NCI-H1694 treated with DMSO at 0.1 percent for 48 hours (cell line): ENCODE results near the gene CHSY3.

Source experiments
- DNase-seq: peaks from one replicate; lab custom pipeline; 2025; lab: John Stamatoyannopoulos, UW

Gene CHSY3

GRCh38 chr5:130096483-130096882 lies 192.2 kb downstream of the CHSY3 start:
- DNase-seq = no peak

DNA sequence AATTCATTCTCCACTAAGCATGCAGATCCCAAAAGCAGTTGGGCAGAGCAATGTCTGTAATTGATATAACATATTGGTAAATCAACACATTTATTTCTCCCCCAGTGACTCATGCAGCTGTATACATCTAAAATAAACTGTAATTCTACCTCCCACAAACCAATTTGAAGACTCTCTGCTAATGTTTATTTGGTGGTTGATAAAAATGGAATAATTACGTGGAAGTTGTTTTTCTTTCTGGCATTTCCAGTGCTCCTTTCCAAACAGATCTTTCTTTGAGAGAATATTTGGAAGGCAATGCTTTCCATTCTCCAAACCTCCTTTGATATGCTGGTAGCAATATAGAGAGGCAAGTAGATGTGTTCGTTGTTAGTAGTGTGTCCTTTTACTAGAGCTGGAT lies 194.7 kb downstream of the CHSY3 start:
- no peak for DNase-seq

DNA sequence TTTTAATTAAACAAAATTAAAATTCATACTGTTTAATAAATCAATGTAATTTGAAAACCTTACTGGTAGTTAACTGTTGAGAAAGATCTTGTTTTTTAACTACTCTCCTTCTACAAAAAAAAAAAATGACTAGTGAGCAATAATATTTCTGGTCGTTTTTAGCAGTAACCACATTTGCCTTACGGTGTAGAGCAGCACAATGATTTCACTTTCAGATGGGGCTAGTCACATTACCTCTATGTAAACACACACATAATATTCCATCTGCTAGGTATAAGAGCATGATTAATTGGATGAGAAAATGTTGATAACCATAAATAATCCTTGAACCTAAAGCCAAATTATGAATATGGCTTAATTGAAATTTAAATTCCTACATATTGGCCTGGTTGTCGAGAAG lies 198.1 kb downstream of the CHSY3 start:
- no peak for DNase-seq

GRCh38 chr5:130102960-130103359 lies 198.7 kb downstream of the CHSY3 start:
- no peak for DNase-seq

DNA sequence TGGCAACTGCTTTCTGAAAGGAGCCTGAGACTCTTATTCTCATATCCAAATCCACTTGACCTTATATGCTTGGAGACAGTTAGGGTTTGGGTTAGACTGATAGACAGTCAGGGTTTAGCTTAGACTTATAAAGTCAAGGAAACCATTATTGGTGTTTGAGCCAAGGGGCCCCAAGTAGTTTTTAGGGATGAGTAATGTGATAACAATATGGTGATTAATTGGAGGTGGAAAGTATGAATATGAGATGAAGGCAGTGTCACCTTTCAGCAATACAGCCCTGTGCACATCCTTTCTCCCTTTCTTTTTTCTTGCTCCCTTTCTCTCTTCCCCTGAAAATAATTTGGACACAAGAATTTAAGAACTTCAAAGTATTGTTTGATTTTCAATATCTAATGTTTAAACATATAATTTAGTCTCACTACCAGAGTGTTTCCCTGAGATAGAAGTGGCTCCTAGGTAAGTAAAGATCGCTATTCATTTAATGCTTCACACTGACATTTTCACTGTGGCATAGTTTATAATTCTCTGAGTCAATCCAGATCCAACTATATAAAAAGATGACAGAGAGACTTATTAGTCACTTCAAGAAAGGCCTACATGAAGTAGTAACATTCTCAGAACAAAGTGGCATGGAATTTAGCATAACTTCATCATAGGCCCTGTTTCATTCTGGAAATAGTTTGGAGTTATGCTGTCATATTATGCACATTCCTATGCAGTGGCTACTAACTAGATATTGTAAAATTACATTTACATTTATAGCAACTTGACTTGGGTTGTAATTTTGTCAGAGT lies 200.8 kb downstream of the CHSY3 start:
- DNase-seq = no peak

DNA sequence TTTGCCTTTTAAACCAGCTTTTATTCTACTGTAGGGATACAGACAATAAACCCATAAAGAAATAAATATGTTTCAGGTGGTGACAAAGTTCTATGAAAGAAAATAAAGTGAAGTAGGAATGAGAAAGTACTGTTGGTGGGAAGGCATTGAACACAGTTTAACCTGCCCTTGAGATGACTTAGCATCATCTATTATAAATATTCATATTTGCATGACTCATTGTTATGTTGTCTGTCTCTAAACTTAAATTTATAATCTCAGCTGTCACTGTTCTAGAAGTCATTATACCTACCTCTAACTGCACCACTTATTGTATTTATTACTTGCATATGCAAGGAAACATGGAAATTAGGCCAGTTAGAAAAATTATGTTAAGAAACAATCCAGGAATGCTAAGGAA lies 202.2 kb downstream of the CHSY3 start:
- DNase-seq = no peak

- peak; percentile 6 for DNase-seq
Measured at GRCh38 chr5:130109152-130109551, 204.9 kb downstream of the CHSY3 start.

DNA sequence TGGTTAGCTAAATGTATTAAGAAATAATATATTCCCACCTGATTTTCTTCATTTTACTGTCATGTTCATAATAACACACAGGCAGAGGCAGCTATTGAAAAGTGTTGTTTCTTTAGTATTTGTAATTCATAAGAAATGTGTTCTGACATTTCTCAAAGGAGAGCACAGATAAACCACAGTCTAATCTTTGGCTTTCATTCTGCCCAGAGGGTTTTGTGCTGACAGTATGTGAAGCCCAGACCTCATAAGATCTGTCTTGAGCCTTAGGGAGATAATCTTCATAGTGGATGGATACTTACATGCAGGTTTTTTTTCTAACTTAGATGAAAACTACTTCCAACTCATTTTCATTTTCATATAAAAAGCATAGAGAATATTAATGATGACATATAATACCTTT lies 206.1 kb downstream of the CHSY3 start:
- no peak for DNase-seq

DNA sequence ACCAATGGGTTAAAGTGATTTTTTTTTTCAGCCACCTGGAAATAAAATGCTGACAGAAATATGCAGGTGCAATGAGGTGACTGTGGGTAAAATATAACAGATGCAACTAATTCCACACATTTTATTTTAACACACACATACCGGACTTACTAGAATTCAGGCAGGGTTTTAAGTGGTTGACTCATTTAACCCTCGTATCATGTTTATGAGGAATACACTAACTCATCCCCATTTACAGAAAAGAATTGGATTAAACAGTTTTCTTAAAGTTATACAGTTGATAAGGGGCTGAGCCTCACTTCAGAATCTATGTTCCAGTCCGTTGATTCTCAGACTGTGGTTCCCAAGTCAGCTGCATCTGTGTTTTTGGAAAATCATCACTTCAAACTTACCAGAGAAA lies 207.5 kb downstream of the CHSY3 start:
- no peak for DNase-seq

GRCh38 chr5:130112246-130112645 lies 208.0 kb downstream of the CHSY3 start:
- DNase-seq = no peak

DNA sequence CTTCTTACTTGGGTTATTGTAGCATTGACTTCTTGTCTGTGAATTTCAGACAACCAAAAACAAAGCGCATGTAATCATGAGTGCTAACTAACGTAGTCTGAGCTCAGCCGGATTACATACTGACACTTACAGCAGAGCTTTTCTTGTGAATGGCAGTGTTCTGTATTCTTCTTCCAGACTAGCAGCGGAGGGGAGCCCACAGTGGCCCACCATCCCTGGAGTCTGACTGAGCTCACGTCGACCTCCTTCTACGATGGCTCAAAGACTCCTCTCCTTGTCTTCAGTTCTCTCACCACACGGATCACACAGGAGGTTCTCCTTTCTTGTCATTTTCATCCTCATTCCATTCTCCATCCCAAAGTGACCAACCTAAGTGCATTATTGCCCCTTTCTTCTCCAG lies 211.4 kb downstream of the CHSY3 start:
- no peak for DNase-seq

DNA sequence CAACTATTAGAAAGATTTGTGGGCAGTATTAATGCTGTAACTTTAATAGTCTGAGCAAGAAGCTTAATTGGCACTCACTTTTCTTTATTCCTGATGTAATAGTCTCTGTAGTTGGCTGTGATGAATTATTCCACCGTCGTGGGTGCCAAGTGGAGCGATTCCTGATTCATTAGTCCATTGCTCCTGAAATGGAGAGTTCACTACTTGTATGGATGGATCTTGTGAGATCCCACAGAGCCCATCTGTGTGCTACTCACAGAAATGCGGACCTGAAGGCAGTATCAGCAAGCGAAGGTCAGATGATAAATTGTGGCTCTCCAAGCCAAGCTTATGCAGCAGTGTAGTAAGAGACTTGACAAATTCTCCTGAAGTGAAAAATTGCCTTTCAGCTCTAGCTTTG lies 212.2 kb downstream of the CHSY3 start:
- DNase-seq = no peak

- DNase-seq = no peak
Measured at GRCh38 chr5:130116972-130117371, 212.7 kb downstream of the CHSY3 start.

GRCh38 chr5:130126746-130127145 lies 222.5 kb downstream of the CHSY3 start:
- DNase-seq = no peak

DNA sequence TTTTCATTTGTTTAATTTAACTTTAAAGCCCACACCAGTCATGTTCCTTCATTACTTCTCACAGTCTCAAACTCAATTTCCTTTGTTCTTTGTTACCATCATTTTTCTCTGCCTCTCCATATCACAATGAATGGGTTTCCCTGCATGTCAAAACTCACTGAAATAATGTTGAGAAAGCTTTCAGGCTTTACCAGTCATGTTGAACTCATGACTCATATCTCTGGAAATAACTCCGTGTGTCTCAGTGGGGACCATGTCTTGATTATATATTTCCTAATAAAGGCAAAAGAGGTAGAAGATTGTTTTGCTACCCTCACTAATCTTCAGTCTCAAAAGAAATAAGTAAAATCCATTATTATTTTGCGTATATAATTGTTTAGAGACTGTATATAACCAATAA lies 231.2 kb downstream of the CHSY3 start:
- no peak for DNase-seq

DNA sequence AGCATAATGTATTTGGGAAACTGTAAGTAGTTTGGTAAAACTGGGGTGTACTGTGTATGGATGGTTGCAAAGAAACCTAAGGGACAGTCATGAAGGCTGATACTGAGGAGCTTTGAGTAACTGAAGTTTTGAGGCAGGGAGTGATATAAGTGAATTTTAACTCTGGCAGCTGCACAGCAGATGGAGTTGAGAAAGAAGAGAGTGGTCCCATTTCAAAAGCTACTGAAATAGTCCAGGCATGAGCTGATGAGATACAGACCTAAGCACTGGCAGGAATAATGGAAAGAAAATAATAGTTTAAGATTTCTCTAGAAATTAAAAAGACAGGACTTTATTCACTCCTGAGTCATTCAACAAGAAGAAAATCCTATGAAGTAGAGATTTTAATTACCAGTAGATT lies 232.0 kb downstream of the CHSY3 start:
- no peak for DNase-seq

DNA sequence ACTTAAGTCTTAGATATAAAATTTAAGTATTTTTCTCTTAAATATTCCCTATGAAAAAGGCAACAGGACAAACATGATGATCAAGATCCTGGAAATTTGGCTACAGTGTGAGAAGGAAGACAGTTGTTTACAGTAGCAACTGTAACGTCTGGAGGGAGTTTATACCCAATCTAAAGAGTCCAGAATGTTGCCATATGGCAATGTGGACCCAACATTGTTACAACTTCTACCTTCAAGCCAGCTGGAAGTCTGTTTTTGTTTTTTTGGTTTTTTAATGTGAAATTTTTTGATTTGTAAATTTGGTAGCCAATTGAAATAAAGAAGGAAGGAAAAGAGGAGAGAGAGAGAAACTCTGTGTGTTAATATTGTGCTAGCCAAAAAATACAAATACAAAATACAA lies 233.4 kb downstream of the CHSY3 start:
- DNase-seq = no peak

DNA sequence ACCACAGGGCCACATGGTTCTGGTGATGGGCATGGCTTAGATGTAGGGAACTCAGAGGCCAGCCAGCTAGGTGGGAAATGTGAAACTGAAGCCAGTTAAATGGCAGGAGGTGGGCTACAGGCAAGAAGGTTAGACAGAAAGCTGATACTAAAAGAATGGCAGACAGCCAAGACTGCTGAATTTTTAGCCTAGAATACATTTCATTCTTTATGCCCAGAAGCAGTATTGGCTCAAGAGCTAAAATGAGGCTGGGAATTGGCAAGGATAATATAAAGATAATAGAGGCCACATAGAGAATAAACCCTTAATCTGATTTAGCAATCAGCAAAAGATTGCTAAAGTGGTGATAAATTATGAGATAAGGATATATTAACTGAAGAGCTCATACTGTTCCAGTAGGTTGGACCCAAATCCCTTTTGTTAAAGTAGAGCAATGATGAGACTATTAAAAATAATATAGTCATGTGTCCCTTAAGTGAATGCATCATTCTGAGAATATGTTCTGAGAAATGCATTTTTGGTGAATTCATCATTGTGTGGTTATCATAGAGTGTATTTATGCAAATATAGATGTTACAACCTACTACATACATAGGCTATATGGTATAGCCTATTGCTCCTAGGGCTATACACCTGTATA lies 234.3 kb downstream of the CHSY3 start:
- no peak for DNase-seq

DNA sequence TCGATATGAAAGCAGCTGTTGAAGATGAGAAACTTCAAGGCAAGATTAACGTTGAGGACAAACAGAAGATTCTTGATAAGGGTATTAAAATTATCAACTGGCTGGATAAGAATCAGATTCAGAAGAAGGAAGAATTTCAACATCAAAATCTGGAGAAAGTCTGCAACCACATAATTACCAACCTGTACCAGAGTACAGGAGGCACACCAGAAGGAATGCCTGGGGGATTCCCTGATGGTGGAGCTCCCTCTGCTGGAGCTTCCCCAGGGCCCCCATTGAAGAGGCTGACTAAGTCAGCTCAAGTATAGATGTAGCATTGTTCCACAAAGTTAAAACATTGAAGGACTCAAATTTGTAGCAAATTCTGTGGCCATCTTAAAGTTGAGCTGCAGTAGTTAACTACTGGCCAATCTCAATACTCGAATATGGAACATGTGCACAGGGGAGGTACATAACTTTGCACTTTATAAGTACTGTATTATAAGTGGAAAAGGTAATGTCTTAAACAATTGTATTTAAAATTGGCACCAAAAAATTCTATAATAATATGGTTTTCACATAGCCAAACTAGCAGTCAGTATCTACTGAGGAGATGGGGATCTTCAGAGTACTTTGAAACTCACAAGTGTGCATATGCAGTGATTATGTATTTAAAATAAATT lies 237.5 kb downstream of the CHSY3 start:
- DNase-seq = no peak

DNA sequence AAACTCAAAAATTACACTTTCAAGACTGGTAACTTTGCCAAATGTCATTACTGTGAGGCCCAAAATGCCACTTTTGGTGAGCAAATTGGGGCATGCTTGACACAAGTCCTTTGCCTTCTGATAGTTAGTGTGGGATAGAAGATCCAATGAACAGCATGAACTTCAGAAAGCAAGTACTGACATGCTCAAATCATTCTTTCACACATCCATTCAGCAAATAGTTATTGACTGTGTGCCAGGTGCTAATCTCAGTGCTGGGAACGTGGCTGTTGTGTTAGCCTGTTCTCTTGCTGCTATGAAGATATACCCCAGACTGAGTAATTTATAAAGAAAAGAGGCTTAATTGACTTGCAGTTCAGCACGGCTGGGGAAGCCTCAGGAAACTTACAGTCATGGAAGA lies 247.0 kb downstream of the CHSY3 start:
- DNase-seq = no peak

DNA sequence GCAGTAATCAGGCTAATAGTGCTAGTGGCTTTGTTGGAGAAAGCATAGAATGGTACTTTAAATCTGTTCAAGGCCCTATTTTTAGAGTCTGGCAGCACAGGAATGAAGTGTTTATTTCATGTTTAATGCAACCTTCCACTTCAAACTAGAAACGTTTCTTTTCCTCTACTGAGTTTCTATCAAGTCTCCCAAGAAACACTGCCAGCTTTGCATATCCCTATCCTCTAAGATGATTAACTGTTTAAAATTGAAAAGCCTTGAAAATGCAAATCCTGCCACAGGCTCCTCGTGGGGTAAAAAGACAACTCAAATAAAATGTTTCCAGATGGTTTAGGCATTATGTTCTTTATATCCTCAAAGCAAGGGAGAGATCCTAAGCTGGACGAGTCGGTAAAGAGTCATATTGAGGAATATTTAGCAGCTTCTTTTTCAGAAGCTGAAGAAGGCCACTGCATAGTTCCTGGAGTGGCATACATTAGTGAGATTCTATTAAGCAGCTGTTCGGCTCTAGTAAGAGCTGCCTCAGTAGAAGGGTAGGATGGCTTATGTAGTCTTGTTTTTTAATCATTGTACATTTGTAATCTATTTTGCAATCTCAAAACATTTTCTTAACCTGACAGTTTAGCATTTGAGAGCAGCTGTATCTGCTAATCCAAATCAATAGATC lies 251.2 kb downstream of the CHSY3 start:
- DNase-seq = no peak

DNA sequence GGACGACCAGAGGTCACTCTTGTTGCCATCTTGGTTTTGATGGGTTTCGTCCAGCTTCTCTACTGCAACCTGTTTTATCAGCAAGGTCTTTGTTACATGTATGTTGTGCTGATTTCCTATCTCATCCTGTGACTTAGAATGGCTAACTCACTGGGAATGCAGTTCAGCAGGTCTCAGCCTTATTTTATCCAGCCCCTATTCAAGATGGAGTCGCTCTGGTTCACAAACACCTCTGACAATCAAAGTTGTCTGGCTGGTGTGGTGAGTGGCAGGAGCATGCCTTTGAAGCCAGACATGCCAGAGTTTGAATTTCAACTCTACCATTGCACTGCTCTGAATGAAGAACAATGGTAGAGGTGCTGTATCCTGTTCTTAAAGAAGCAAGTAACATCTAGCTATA lies 253.8 kb downstream of the CHSY3 start:
- no peak for DNase-seq

DNA sequence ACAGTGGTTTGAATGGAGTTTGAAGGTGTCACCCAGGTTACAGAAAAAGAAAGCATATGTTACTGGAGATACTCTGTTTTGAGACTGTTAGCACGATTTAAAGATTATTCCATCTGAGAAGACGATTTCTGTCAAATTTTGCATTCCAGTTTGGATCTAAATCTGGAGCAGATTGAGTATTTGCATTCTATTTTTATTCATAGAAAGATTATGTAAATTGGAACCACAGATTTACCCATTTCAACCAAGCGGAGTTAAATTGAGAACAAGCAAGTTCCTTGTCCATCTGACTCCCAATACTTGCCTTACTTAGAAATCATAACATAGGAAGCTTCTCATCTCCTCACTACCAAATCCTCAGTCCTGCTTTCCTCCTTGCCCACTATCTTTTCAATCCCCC lies 255.7 kb downstream of the CHSY3 start:
- DNase-seq = no peak
